ENCODE data around the gene TUBB2A. TPM values are rescaled to one million over a fixed set of nuclear protein-coding genes. Genes with fewer than 3 reads are reported as not detected.

Gene TUBB2A
- total and polyA plus RNA-seq, 2 of the 13 experiments (the other 11 are each of a cell fraction or from before 2014, with no cell fraction given): 35.3 to 106 TPM

GRCh38 chr6:3195695-3196497 lies 38.6 kb upstream of the TUBB2A start (continued):
- TF ChIP-seq ISL2 (CRISPR knock-in tag; IDR thresholded peaks at IDR 0.05) (no peak), ZNF232 (CRISPR knock-in tag; IDR thresholded peaks at IDR 0.05; ENCODE audit: borderline replicate concordance) (no peak), ZKSCAN5 (CRISPR knock-in tag; IDR thresholded peaks at IDR 0.05) (no peak), ZKSCAN1 (IDR thresholded peaks at IDR 0.05; ENCODE audit: low read length) (no peak), ZZZ3 (CRISPR knock-in tag; IDR thresholded peaks at IDR 0.05; ENCODE audit: borderline replicate concordance) (peak; percentile 72; the same call in 1 of the 2 replicates), MEIS1 (CRISPR knock-in tag; IDR thresholded peaks at IDR 0.05; ENCODE audit: borderline replicate concordance) (peak; percentile 68; the same call in 1 of the 2 replicates), ZMYM2 (CRISPR knock-in tag; IDR thresholded peaks at IDR 0.05) (peak; percentile 80; the same call in 1 of the 2 replicates), ZFP36L2 (CRISPR knock-in tag; IDR thresholded peaks at IDR 0.05) (no peak), FIP1L1 (IDR thresholded peaks at IDR 0.05; ENCODE audit: borderline replicate concordance, insufficient read depth, low read depth, low read length) (no peak), SYNCRIP (IDR thresholded peaks at IDR 0.05; ENCODE audit: insufficient read depth, low read depth, low read length) (no peak), ZNF619 (CRISPR knock-in tag; IDR thresholded peaks at IDR 0.05) (no peak), ZNF660 (CRISPR knock-in tag; IDR thresholded peaks at IDR 0.05; ENCODE audit: borderline replicate concordance, low read depth) (no peak), ZNF547 (CRISPR knock-in tag; IDR thresholded peaks at IDR 0.05) (0 out of 2 replicates have a peak, but pooled peaks have one; percentile 37), CENPBD1 (CRISPR knock-in tag; IDR thresholded peaks at IDR 0.05; ENCODE audit: borderline replicate concordance, low read depth) (no peak), ARID4A (CRISPR knock-in tag; IDR thresholded peaks at IDR 0.05; ENCODE audit: borderline replicate concordance) (peak; percentile 50; the same call in 1 of the 2 replicates), ZNF569 (CRISPR knock-in tag; IDR thresholded peaks at IDR 0.05; ENCODE audit: borderline replicate concordance) (no peak), ZMYM4 (CRISPR knock-in tag; IDR thresholded peaks at IDR 0.05) (peak; percentile 98), KDM2A (CRISPR knock-in tag; IDR thresholded peaks at IDR 0.05; ENCODE audit: borderline replicate concordance, low read depth) (peak; percentile 76; the same call in 1 of the 2 replicates), TIGD3 (CRISPR knock-in tag; IDR thresholded peaks at IDR 0.05; ENCODE audit: borderline replicate concordance) (no peak), CREB1 (IDR thresholded peaks at IDR 0.05) (no peak; the same call in 1 of the 2 replicates), CREB1 (CRISPR knock-in tag; IDR thresholded peaks at IDR 0.05) (no peak)

Measured in HepG2 (cell line).